H1 (cell line): ENCODE results near the gene COL11A1. TPM values are rescaled to one million over a fixed set of nuclear protein-coding genes. Genes with fewer than 3 reads are reported as not detected.

Experiments used
- CEBPB ChIP-seq: IDR thresholded peaks from 2 replicates; pipeline ENCODE4 v1.6.1; 2012; ENCODE audit warnings: low read depth, low read length
- CHD7 ChIP-seq: fragments of 300-600 bp; sonication (generic); IDR thresholded peaks from 2 replicates; pipeline ENCODE4 v1.7.1; 2012; ENCODE audit warnings: low read length, moderate library complexity, mild to moderate bottlenecking, inconsistent platforms; ENCODE audit not compliant: insufficient replicate concordance
- E2F6 ChIP-seq: IDR thresholded peaks from 2 replicates; pipeline ENCODE4 v1.6.1; 2012; ENCODE audit warnings: inconsistent platforms
- HDAC2 ChIP-seq, 2 experiments: fragments of 300-600 bp in 1 of 2; sonication (generic) in 1 of 2; IDR thresholded peaks; 2 replicates each; pipeline ENCODE4 v1.6.1; 2011 to 2012; ENCODE audit warnings: low read depth in 2 of 2, low read length in 2 of 2, mild to moderate bottlenecking in 2 of 2, moderate library complexity in 2 of 2, borderline replicate concordance in 1 of 2, inconsistent platforms in 1 of 2
- JUND ChIP-seq: IDR thresholded peaks from 2 replicates; pipeline ENCODE4 v1.6.1; 2011; ENCODE audit warnings: mild to moderate bottlenecking, improper control_type of control experiment, low read length
- POU5F1 ChIP-seq: IDR thresholded peaks from 2 replicates; pipeline ENCODE4 v1.6.1; 2011; ENCODE audit warnings: low read depth, mild to moderate bottlenecking, low read length, moderate library complexity
- SIN3A ChIP-seq, 2 experiments: IDR thresholded peaks in 1 of 2; conservative IDR thresholded peaks in 1 of 2; 2 replicates each; pipeline ENCODE4 v1.6.1; 2011 to 2012; ENCODE audit warnings: low read length in 2 of 2, improper control_type of control experiment in 1 of 2, low read depth in 1 of 2, mild to moderate bottlenecking in 1 of 2
- SIX5 ChIP-seq: IDR thresholded peaks from 2 replicates; pipeline ENCODE4 v1.6.1; 2011; ENCODE audit warnings: mild to moderate bottlenecking, low read depth, low read length
- SUZ12 ChIP-seq: fragments of 200-600 bp; sonication (generic); IDR thresholded peaks from 2 replicates; pipeline ENCODE4 v1.6.1; 2012; ENCODE audit warnings: mild to moderate bottlenecking, inconsistent platforms, low read length, moderate library complexity, mixed read lengths
- polyA plus RNA-seq, 7 experiments: library from polyadenylated mRNA; depleted of rRNA in 3 of 7; stranded (reverse) in 5 of 7; unstranded in 2 of 7; fragments of >200 nt in 5 of 7; fragments of 200-250 nt in 2 of 7; gene quantifications; 1 replicate in 5 of 7; 2 replicates in 1 of 7; 4 replicates in 1 of 7; pipeline versions ENCODE4 v1.2.1 to v1.2.3, GENCODE V29; 2011 to 2013; ENCODE audit warnings: missing spikeins in 2 of 7, mixed read lengths in 2 of 7
- total RNA-seq: library from RNA; stranded (reverse); fragmentation: NEBNext Ultra II Directional; extraction: Animal tissue kit (Norgen Biotek cat#: 25700); gene quantifications from 2 replicates; pipeline ENCODE4 v1.2.1, GENCODE V29; 2021

The COL11A1 gene
- total and polyA plus RNA-seq, 2 of the 8 experiments (the other 6 are each of a cell fraction or from before 2014, with no cell fraction given), result 4.0 to 27.9 TPM

- TF ChIP-seq CHD7 (no peak), CEBPB (no peak), HDAC2 (IDR thresholded peaks at IDR 0.05; ENCODE audit: borderline replicate concordance in 1 of 2, low read depth in 2 of 2, low read length in 2 of 2) (no peak), SIN3A (conservative IDR thresholded peaks at IDR 0.05 in 1 of 2, IDR thresholded peaks at IDR 0.05 in 1 of 2; ENCODE audit: low read depth in 1 of 2, low read length in 2 of 2) (no peak), SUZ12 (no peak), POU5F1 (no peak), E2F6 (no peak), SIX5 (no peak), JUND (no peak)
Measured at GRCh38 chr1:102919659-102920058, 188.7 kb downstream of the COL11A1 start (continued).
